22Rv1 (cell line): ENCODE data around the gene TACC2.

Experiments used
- CTCF ChIP-seq: fragments of 450-650 bp; IDR thresholded peaks from 2 replicates; pipeline ENCODE4 v1.5.1; 2017; ENCODE audit warnings: mild to moderate bottlenecking
- ZFX ChIP-seq: fragments of 450-650 bp; IDR thresholded peaks from 2 replicates; pipeline ENCODE4 v1.6.1; 2017; ENCODE audit warnings: antibody characterized with exemption, borderline replicate concordance

DNA sequence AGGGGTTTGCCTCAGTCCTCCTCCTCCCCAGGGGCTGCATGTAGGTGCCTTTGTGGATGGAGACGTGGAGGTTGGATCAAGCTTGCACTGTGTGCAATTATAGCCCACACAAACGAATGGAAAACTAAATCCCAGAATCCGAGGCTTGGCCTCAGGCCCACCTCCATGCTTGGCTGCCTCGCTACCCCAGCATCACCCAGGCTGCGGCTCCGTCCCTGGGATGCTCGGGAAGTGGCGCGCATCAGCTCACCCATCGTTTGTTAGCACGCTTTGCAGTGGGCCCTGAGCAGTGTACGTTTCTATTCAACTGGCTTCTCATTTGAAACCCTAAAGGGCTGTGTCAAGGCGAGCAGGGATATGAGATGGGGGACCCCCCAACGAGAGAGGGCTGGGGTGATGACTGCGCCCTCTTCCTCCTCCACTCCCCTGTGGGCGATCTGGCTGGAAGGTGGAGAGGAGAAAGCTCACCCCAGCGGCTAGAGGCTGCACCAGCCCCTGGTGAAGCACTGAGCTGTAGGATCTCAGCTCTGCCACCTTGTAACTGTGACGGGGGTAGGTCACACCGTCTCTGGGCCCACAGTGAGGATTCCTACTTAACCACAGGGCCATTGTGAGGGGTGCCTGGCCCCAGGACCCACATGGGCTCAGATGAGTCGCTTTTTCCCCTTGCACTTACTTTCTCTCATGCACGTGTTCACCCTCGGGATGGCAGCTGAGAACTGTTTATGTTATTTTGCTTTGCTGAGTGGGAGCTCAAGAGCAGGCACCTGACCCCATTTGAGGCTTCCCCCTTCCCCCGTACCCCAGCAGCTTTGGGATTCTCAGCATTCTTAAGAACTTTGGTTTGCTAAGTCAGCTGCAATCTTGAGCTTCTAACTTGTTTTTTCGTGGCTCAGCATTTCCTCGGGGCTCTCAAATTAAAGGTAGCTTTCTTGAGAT lies 269.4 kb downstream of the TACC2 start:
- no peak for TF ChIP-seq CTCF
- TF ChIP-seq ZFX = no peak
